ENCODE measurements around the gene WASL.
A peak's percentile ranks its signal among the peaks of the same experiment; 100 is the strongest.
"Not testable (repeated sequence)": the region's sequence is repeated elsewhere in the genome, so short reads cannot be mapped to it uniquely, and the experiment has no call there.

The WASL gene

GRCh38 chr7:123782071-123782798 is 33.4 kb upstream of the WASL start:
- Histone ChIP-seq H3K36me3 (ENCODE audit: insufficient read depth, low read length) (no peaks in the 10 kb centered on the region), H3K9me3 (ENCODE audit: control insufficient read depth, insufficient read depth, low read length) (no peaks in the 10 kb centered on the region), H3K4me1 (ENCODE audit: insufficient read depth, low read length) (peaks cover 33% of the 10 kb centered on the region), H3K9ac (ENCODE audit: low read depth, low read length) (no peak overlapping the region)

- not testable (repeated sequence) for H3K9me3 ChIP-seq (ENCODE audit: control insufficient read depth, insufficient read depth, low read length); H3K36me3 ChIP-seq (ENCODE audit: insufficient read depth, low read length)
- Histone ChIP-seq H3K4me1 (ENCODE audit: insufficient read depth, low read length) (peaks cover 31% of the 10 kb centered on the region), H3K9ac (ENCODE audit: low read depth, low read length) (peak overlapping the region; percentile 31; the same call in 1 of the 2 replicates)
Observed at GRCh38 chr7:123780472-123780871, 31.7 kb upstream of the WASL start.

GRCh38 chr7:123774496-123774895 is 25.7 kb upstream of the WASL start:
- peaks cover 20% of the 10 kb centered on the region for H3K4me1 ChIP-seq (ENCODE audit: insufficient read depth, low read length)

GRCh38 chr7:123773481-123773880 is 24.7 kb upstream of the WASL start:
- Histone ChIP-seq H3K9me3 (ENCODE audit: control insufficient read depth, insufficient read depth, low read length) (no peaks in the 10 kb centered on the region), H3K36me3 (ENCODE audit: insufficient read depth, low read length) (no peaks in the 10 kb centered on the region), H3K4me1 (ENCODE audit: insufficient read depth, low read length) (peaks cover 13% of the 10 kb centered on the region), H3K9ac (ENCODE audit: low read depth, low read length) (no peak overlapping the region)

More at GRCh38 chr7:123774496-123774895, 25.7 kb upstream of the WASL start:
- no peak overlapping the region for H3K9ac ChIP-seq (ENCODE audit: low read depth, low read length)
- no peaks in the 10 kb centered on the region for H3K36me3 ChIP-seq (ENCODE audit: insufficient read depth, low read length)
- H3K9me3 ChIP-seq (ENCODE audit: control insufficient read depth, insufficient read depth, low read length), result no peaks in the 10 kb centered on the region

GRCh38 chr7:123772652-123773051 is 23.8 kb upstream of the WASL start:
- Histone ChIP-seq H3K4me1 (ENCODE audit: insufficient read depth, low read length) (peaks cover 11% of the 10 kb centered on the region), H3K9ac (ENCODE audit: low read depth, low read length) (no peak overlapping the region), H3K9me3 (ENCODE audit: control insufficient read depth, insufficient read depth, low read length) (no peaks in the 10 kb centered on the region), H3K36me3 (ENCODE audit: insufficient read depth, low read length) (no peaks in the 10 kb centered on the region)

GRCh38 chr7:123771846-123772245 is 23.0 kb upstream of the WASL start:
- H3K4me1 ChIP-seq (ENCODE audit: insufficient read depth, low read length), result peaks cover 11% of the 10 kb centered on the region
- H3K9me3 ChIP-seq (ENCODE audit: control insufficient read depth, insufficient read depth, low read length), result no peaks in the 10 kb centered on the region
- H3K9ac ChIP-seq (ENCODE audit: low read depth, low read length), result no peak overlapping the region
- H3K36me3 ChIP-seq (ENCODE audit: insufficient read depth, low read length), result no peaks in the 10 kb centered on the region

- Histone ChIP-seq H3K9me3 (ENCODE audit: control insufficient read depth, insufficient read depth, low read length) (no peaks in the 10 kb centered on the region), H3K36me3 (ENCODE audit: insufficient read depth, low read length) (no peaks in the 10 kb centered on the region), H3K9ac (ENCODE audit: low read depth, low read length) (no peak overlapping the region), H3K4me1 (ENCODE audit: insufficient read depth, low read length) (peaks cover 11% of the 10 kb centered on the region)
Observed at GRCh38 chr7:123771256-123771655, 22.5 kb upstream of the WASL start.

- H3K36me3 ChIP-seq (ENCODE audit: insufficient read depth, low read length), result no peaks in the 10 kb centered on the region
- no peak overlapping the region for H3K9ac ChIP-seq (ENCODE audit: low read depth, low read length)
- peaks cover 11% of the 10 kb centered on the region for H3K4me1 ChIP-seq (ENCODE audit: insufficient read depth, low read length)
- no peaks in the 10 kb centered on the region for H3K9me3 ChIP-seq (ENCODE audit: control insufficient read depth, insufficient read depth, low read length)
Observed at GRCh38 chr7:123770378-123770777, 21.6 kb upstream of the WASL start.

- Histone ChIP-seq H3K4me1 (ENCODE audit: insufficient read depth, low read length) (peaks cover 11% of the 10 kb centered on the region), H3K9ac (ENCODE audit: low read depth, low read length) (no peak overlapping the region), H3K36me3 (ENCODE audit: insufficient read depth, low read length) (no peaks in the 10 kb centered on the region), H3K9me3 (ENCODE audit: control insufficient read depth, insufficient read depth, low read length) (no peaks in the 10 kb centered on the region)
Observed at GRCh38 chr7:123769371-123769770, 20.6 kb upstream of the WASL start.

- Histone ChIP-seq H3K4me1 (ENCODE audit: insufficient read depth, low read length) (peaks cover 8% of the 10 kb centered on the region), H3K9me3 (ENCODE audit: control insufficient read depth, insufficient read depth, low read length) (no peaks in the 10 kb centered on the region), H3K36me3 (ENCODE audit: insufficient read depth, low read length) (no peaks in the 10 kb centered on the region), H3K9ac (ENCODE audit: low read depth, low read length) (no peak overlapping the region)
Observed at GRCh38 chr7:123768493-123768892, 19.7 kb upstream of the WASL start.

- H3K36me3 ChIP-seq (ENCODE audit: insufficient read depth, low read length), result no peaks in the 10 kb centered on the region
- no peaks in the 10 kb centered on the region for H3K9me3 ChIP-seq (ENCODE audit: control insufficient read depth, insufficient read depth, low read length)
- H3K4me1 ChIP-seq (ENCODE audit: insufficient read depth, low read length), result no peaks in the 10 kb centered on the region
- no peak overlapping the region for H3K9ac ChIP-seq (ENCODE audit: low read depth, low read length)
Observed at GRCh38 chr7:123763191-123763661, 14.4 kb upstream of the WASL start.

GRCh38 chr7:123761729-123762128 is 12.9 kb upstream of the WASL start:
- Histone ChIP-seq H3K4me1 (ENCODE audit: insufficient read depth, low read length) (no peaks in the 10 kb centered on the region), H3K9me3 (ENCODE audit: control insufficient read depth, insufficient read depth, low read length) (no peaks in the 10 kb centered on the region), H3K9ac (ENCODE audit: low read depth, low read length) (no peak overlapping the region), H3K36me3 (ENCODE audit: insufficient read depth, low read length) (no peaks in the 10 kb centered on the region)

GRCh38 chr7:123757095-123757494 is 8.3 kb upstream of the WASL start:
- no peaks in the 10 kb centered on the region for H3K9me3 ChIP-seq (ENCODE audit: control insufficient read depth, insufficient read depth, low read length)
- no peak overlapping the region for H3K9ac ChIP-seq (ENCODE audit: low read depth, low read length)
- H3K4me1 ChIP-seq (ENCODE audit: insufficient read depth, low read length), result peaks cover 11% of the 10 kb centered on the region; the same call in 1 of the 2 replicates
- no peaks in the 10 kb centered on the region for H3K36me3 ChIP-seq (ENCODE audit: insufficient read depth, low read length)

GRCh38 chr7:123755338-123755737 is 6.5 kb upstream of the WASL start:
- H3K4me1 ChIP-seq (ENCODE audit: insufficient read depth, low read length), result peaks cover 13% of the 10 kb centered on the region; the same call in 1 of the 2 replicates
- H3K9me3 ChIP-seq (ENCODE audit: control insufficient read depth, insufficient read depth, low read length), result no peaks in the 10 kb centered on the region
- no peaks in the 10 kb centered on the region for H3K36me3 ChIP-seq (ENCODE audit: insufficient read depth, low read length)

GRCh38 chr7:123754271-123754871 is 5.6 kb upstream of the WASL start:
- H3K36me3 ChIP-seq (ENCODE audit: insufficient read depth, low read length), result no peaks in the 10 kb centered on the region
- peaks cover 13% of the 10 kb centered on the region; the same call in 1 of the 2 replicates for H3K4me1 ChIP-seq (ENCODE audit: insufficient read depth, low read length)
- H3K9me3 ChIP-seq (ENCODE audit: control insufficient read depth, insufficient read depth, low read length), result no peaks in the 10 kb centered on the region
- H3K9ac ChIP-seq (ENCODE audit: low read depth, low read length), result no peak overlapping the region

More at GRCh38 chr7:123755338-123755737, 6.5 kb upstream of the WASL start:
- H3K9ac ChIP-seq (ENCODE audit: low read depth, low read length), result no peak overlapping the region
